Measurements from ENCODE around the gene RP9.

Gene RP9

GRCh38 chr7:33079763-33080690, 29.2 kb downstream of the RP9 start:
- Histone ChIP-seq H3K27ac (ENCODE audit: low read depth, low read length) (no peak overlapping the region), H3K4me1 (ENCODE audit: control insufficient read depth, insufficient read depth, low read length) (peaks cover 21% of the 10 kb centered on the region), H3K4me3 (ENCODE audit: low read depth, low read length) (no peak overlapping the region), H3K9ac (ENCODE audit: low read length) (no peak overlapping the region), H3K9me3 (ENCODE audit: control insufficient read depth, insufficient read depth, low read depth, low read length) (no peaks in the 10 kb centered on the region), H3K27me3 (ENCODE audit: control insufficient read depth, insufficient read depth, low read length) (no peaks in the 10 kb centered on the region; the same call in 1 of the 2 replicates), H3K36me3 (ENCODE audit: control insufficient read depth, insufficient read depth, low read length) (no peaks in the 10 kb centered on the region)

GRCh38 chr7:33079096-33079495, 30.1 kb downstream of the RP9 start:
- H3K4me3 ChIP-seq (ENCODE audit: low read depth, low read length) = no peak overlapping the region
- H3K36me3 ChIP-seq (ENCODE audit: control insufficient read depth, insufficient read depth, low read length) = no peaks in the 10 kb centered on the region
- H3K9ac ChIP-seq (ENCODE audit: low read length) = no peak overlapping the region
- peaks cover 21% of the 10 kb centered on the region for H3K4me1 ChIP-seq (ENCODE audit: control insufficient read depth, insufficient read depth, low read length)
- no peaks in the 10 kb centered on the region; the same call in 1 of the 2 replicates for H3K27me3 ChIP-seq (ENCODE audit: control insufficient read depth, insufficient read depth, low read length)
- H3K27ac ChIP-seq (ENCODE audit: low read depth, low read length) = no peak overlapping the region
- H3K9me3 ChIP-seq (ENCODE audit: control insufficient read depth, insufficient read depth, low read depth, low read length) = no peaks in the 10 kb centered on the region

GRCh38 chr7:33076737-33077136, 32.5 kb downstream of the RP9 start:
- H3K4me3 ChIP-seq (ENCODE audit: low read depth, low read length) = no peak overlapping the region
- no peaks in the 10 kb centered on the region; the same call in 1 of the 2 replicates for H3K27me3 ChIP-seq (ENCODE audit: control insufficient read depth, insufficient read depth, low read length)
- H3K9me3 ChIP-seq (ENCODE audit: control insufficient read depth, insufficient read depth, low read depth, low read length) = 0 out of 2 replicates have a peak, but pooled peaks cover under 1% of the 10 kb centered on the region
- H3K27ac ChIP-seq (ENCODE audit: low read depth, low read length) = no peak overlapping the region
- H3K36me3 ChIP-seq (ENCODE audit: control insufficient read depth, insufficient read depth, low read length) = no peaks in the 10 kb centered on the region
- H3K4me1 ChIP-seq (ENCODE audit: control insufficient read depth, insufficient read depth, low read length) = peaks cover 21% of the 10 kb centered on the region
- no peak overlapping the region for H3K9ac ChIP-seq (ENCODE audit: low read length)

GRCh38 chr7:33075818-33076518, 33.2 kb downstream of the RP9 start:
- Histone ChIP-seq H3K4me3 (ENCODE audit: low read depth, low read length) (no peak overlapping the region), H3K36me3 (ENCODE audit: control insufficient read depth, insufficient read depth, low read length) (no peaks in the 10 kb centered on the region), H3K9ac (ENCODE audit: low read length) (no peak overlapping the region), H3K27ac (ENCODE audit: low read depth, low read length) (no peak overlapping the region), H3K27me3 (ENCODE audit: control insufficient read depth, insufficient read depth, low read length) (no peaks in the 10 kb centered on the region; the same call in 1 of the 2 replicates), H3K4me1 (ENCODE audit: control insufficient read depth, insufficient read depth, low read length) (peaks cover 19% of the 10 kb centered on the region), H3K9me3 (ENCODE audit: control insufficient read depth, insufficient read depth, low read depth, low read length) (0 out of 2 replicates have a peak, but pooled peaks cover 4% of the 10 kb centered on the region)

- no peak overlapping the region for H3K4me3 ChIP-seq (ENCODE audit: low read depth, low read length)
- no peak overlapping the region for H3K27ac ChIP-seq (ENCODE audit: low read depth, low read length)
- no peaks in the 10 kb centered on the region; the same call in 1 of the 2 replicates for H3K27me3 ChIP-seq (ENCODE audit: control insufficient read depth, insufficient read depth, low read length)
- peaks cover 4% of the 10 kb centered on the region; the same call in 1 of the 2 replicates for H3K4me1 ChIP-seq (ENCODE audit: control insufficient read depth, insufficient read depth, low read length)
- H3K36me3 ChIP-seq (ENCODE audit: control insufficient read depth, insufficient read depth, low read length) = no peaks in the 10 kb centered on the region
- no peak overlapping the region for H3K9ac ChIP-seq (ENCODE audit: low read length)
- peaks cover 24% of the 10 kb centered on the region for H3K9me3 ChIP-seq (ENCODE audit: control insufficient read depth, insufficient read depth, low read depth, low read length)
Observed at GRCh38 chr7:33073243-33073642, 36.0 kb downstream of the RP9 start.

GRCh38 chr7:33072471-33072870, 36.7 kb downstream of the RP9 start:
- H3K9ac ChIP-seq (ENCODE audit: low read length) = no peak overlapping the region
- peaks cover 4% of the 10 kb centered on the region; the same call in 1 of the 2 replicates for H3K4me1 ChIP-seq (ENCODE audit: control insufficient read depth, insufficient read depth, low read length)
- no peaks in the 10 kb centered on the region for H3K36me3 ChIP-seq (ENCODE audit: control insufficient read depth, insufficient read depth, low read length)
- H3K27me3 ChIP-seq (ENCODE audit: control insufficient read depth, insufficient read depth, low read length) = no peaks in the 10 kb centered on the region
- H3K27ac ChIP-seq (ENCODE audit: low read depth, low read length) = no peak overlapping the region
- H3K9me3 ChIP-seq (ENCODE audit: control insufficient read depth, insufficient read depth, low read depth, low read length) = peaks cover 26% of the 10 kb centered on the region
- no peak overlapping the region for H3K4me3 ChIP-seq (ENCODE audit: low read depth, low read length)

GRCh38 chr7:33070831-33071230, 38.4 kb downstream of the RP9 start:
- H3K27ac ChIP-seq (ENCODE audit: low read depth, low read length) = no peak overlapping the region
- H3K4me3 ChIP-seq (ENCODE audit: low read depth, low read length) = no peak overlapping the region
- H3K36me3 ChIP-seq (ENCODE audit: control insufficient read depth, insufficient read depth, low read length) = no peaks in the 10 kb centered on the region
- no peaks in the 10 kb centered on the region for H3K27me3 ChIP-seq (ENCODE audit: control insufficient read depth, insufficient read depth, low read length)
- H3K9me3 ChIP-seq (ENCODE audit: control insufficient read depth, insufficient read depth, low read depth, low read length) = peaks cover 39% of the 10 kb centered on the region
- H3K4me1 ChIP-seq (ENCODE audit: control insufficient read depth, insufficient read depth, low read length) = peaks cover under 1% of the 10 kb centered on the region; the same call in 1 of the 2 replicates
- no peak overlapping the region for H3K9ac ChIP-seq (ENCODE audit: low read length)

GRCh38 chr7:33070277-33070676, 38.9 kb downstream of the RP9 start:
- Histone ChIP-seq H3K27ac (ENCODE audit: low read depth, low read length) (no peak overlapping the region), H3K9me3 (ENCODE audit: control insufficient read depth, insufficient read depth, low read depth, low read length) (peaks cover 42% of the 10 kb centered on the region), H3K9ac (ENCODE audit: low read length) (no peak overlapping the region), H3K4me1 (ENCODE audit: control insufficient read depth, insufficient read depth, low read length) (no peaks in the 10 kb centered on the region), H3K27me3 (ENCODE audit: control insufficient read depth, insufficient read depth, low read length) (no peaks in the 10 kb centered on the region), H3K36me3 (ENCODE audit: control insufficient read depth, insufficient read depth, low read length) (no peaks in the 10 kb centered on the region), H3K4me3 (ENCODE audit: low read depth, low read length) (no peak overlapping the region)

- peaks cover 42% of the 10 kb centered on the region for H3K9me3 ChIP-seq (ENCODE audit: control insufficient read depth, insufficient read depth, low read depth, low read length)
- H3K27me3 ChIP-seq (ENCODE audit: control insufficient read depth, insufficient read depth, low read length) = no peaks in the 10 kb centered on the region
- no peak overlapping the region for H3K4me3 ChIP-seq (ENCODE audit: low read depth, low read length)
- H3K4me1 ChIP-seq (ENCODE audit: control insufficient read depth, insufficient read depth, low read length) = no peaks in the 10 kb centered on the region
- H3K36me3 ChIP-seq (ENCODE audit: control insufficient read depth, insufficient read depth, low read length) = no peaks in the 10 kb centered on the region
- no peak overlapping the region for H3K27ac ChIP-seq (ENCODE audit: low read depth, low read length)
- H3K9ac ChIP-seq (ENCODE audit: low read length) = no peak overlapping the region
Observed at GRCh38 chr7:33067921-33068320, 41.3 kb downstream of the RP9 start.

- Histone ChIP-seq H3K36me3 (ENCODE audit: control insufficient read depth, insufficient read depth, low read length) (no peaks in the 10 kb centered on the region), H3K9me3 (ENCODE audit: control insufficient read depth, insufficient read depth, low read depth, low read length) (peaks cover 42% of the 10 kb centered on the region), H3K27ac (ENCODE audit: low read depth, low read length) (no peak overlapping the region), H3K27me3 (ENCODE audit: control insufficient read depth, insufficient read depth, low read length) (no peaks in the 10 kb centered on the region), H3K4me1 (ENCODE audit: control insufficient read depth, insufficient read depth, low read length) (no peaks in the 10 kb centered on the region), H3K9ac (ENCODE audit: low read length) (no peak overlapping the region), H3K4me3 (ENCODE audit: low read depth, low read length) (no peak overlapping the region)
Observed at GRCh38 chr7:33066771-33067170, 42.4 kb downstream of the RP9 start.

- no peak overlapping the region for H3K27ac ChIP-seq (ENCODE audit: low read depth, low read length)
- no peaks in the 10 kb centered on the region for H3K27me3 ChIP-seq (ENCODE audit: control insufficient read depth, insufficient read depth, low read length)
- peaks cover 38% of the 10 kb centered on the region for H3K9me3 ChIP-seq (ENCODE audit: control insufficient read depth, insufficient read depth, low read depth, low read length)
- no peak overlapping the region for H3K9ac ChIP-seq (ENCODE audit: low read length)
- no peaks in the 10 kb centered on the region for H3K36me3 ChIP-seq (ENCODE audit: control insufficient read depth, insufficient read depth, low read length)
- no peak overlapping the region for H3K4me3 ChIP-seq (ENCODE audit: low read depth, low read length)
- H3K4me1 ChIP-seq (ENCODE audit: control insufficient read depth, insufficient read depth, low read length) = peaks cover 6% of the 10 kb centered on the region; the same call in 1 of the 2 replicates
Observed at GRCh38 chr7:33065981-33066380, 43.2 kb downstream of the RP9 start.
